B cell (primary cell): ENCODE measurements around the gene MET. TPM values are rescaled to one million over a fixed set of nuclear protein-coding genes. Genes with fewer than 3 reads are reported as not detected.

Source experiments
- ATAC-seq: fragments of 200-7000 bp; cut with Tn5 transposase; one replicate; pipeline ENCODE4 v1.10.0; 2021; ENCODE audit warnings: low read depth, mild to moderate bottlenecking, moderate number of reproducible peaks, moderate library complexity
- CTCF ChIA-PET: fragments of 350-600 bp; sonication (Branson Sonifier 250); formaldehyde crosslinking; loops from one replicate; lab custom pipeline; 2021; ENCODE audit warnings: antibody characterized with exemption, inconsistent platforms; lab: Charles Lee
- POLR2A ChIA-PET: fragments of 350-600 bp; sonication (Branson Sonifier 250); formaldehyde crosslinking; loops from one replicate; lab custom pipeline; 2021; ENCODE audit warnings: antibody characterized with exemption; lab: Charles Lee
- DNase-seq: peaks from one replicate; pipeline ENCODE4 v3.0.0; 2013
- H2AFZ ChIP-seq: 2 replicates; pipeline ENCODE4 v1.6.1; 2012; ENCODE audit warnings: mild to moderate bottlenecking, low read depth, low read length; ENCODE audit not compliant: insufficient read depth, poor library complexity, severe bottlenecking
- H3K27ac ChIP-seq, 2 donors: 1 replicate in 1 of 2; 2 replicates in 1 of 2; pipeline ENCODE4 v1.5.1; 2012 to 2013; ENCODE audit warnings: low read length in 2 of 2, mild to moderate bottlenecking in 2 of 2, moderate library complexity in 1 of 2
- H3K27me3 ChIP-seq, 4 experiments: fragments of 200-600 bp in 1 of 4; sonication (generic) in 1 of 4; replicated peaks in 1 of 4; 1 replicate in 2 of 4; 2 replicates in 2 of 4; pipeline versions ENCODE4 v1.6.1 to v1.7.0; 2013 to 2016; ENCODE audit warnings: low read length in 3 of 4, mild to moderate bottlenecking in 2 of 4, mixed read lengths in 1 of 4, moderate library complexity in 1 of 4; ENCODE audit not compliant: insufficient read depth in 4 of 4, control insufficient read depth in 3 of 4; ENCODE audit errors: control extremely low read depth in 1 of 4
- H3K36me3 ChIP-seq, 2 experiments: replicated peaks in 1 of 2; 1 replicate in 1 of 2; 2 replicates in 1 of 2; pipeline versions ENCODE4 v1.6.1 to v1.7.1; 2013; ENCODE audit warnings: low read length in 1 of 2; ENCODE audit not compliant: insufficient read depth in 2 of 2, control insufficient read depth in 1 of 2; ENCODE audit errors: control extremely low read depth in 1 of 2, extremely low read depth in 1 of 2
- H3K4me1 ChIP-seq, 2 donors: fragments of 200-600 bp in 1 of 2; sonication (generic) in 1 of 2; 1 replicate in 1 of 2; 2 replicates in 1 of 2; pipeline versions ENCODE4 v1.5.1 to v1.6.1; 2013 to 2017; ENCODE audit warnings: low read length in 2 of 2; ENCODE audit not compliant: control insufficient read depth in 2 of 2, insufficient read depth in 2 of 2
- H3K4me2 ChIP-seq: replicated peaks from 2 replicates; pipeline ENCODE3; 2012; ENCODE audit warnings: mild to moderate bottlenecking, low read depth, low read length; ENCODE audit not compliant: poor library complexity, severe bottlenecking
- H3K4me3 ChIP-seq, 5 experiments: fragments of 200-600 bp in 1 of 5; sonication (generic) in 1 of 5; 1 replicate in 3 of 5; 2 replicates in 2 of 5; pipeline versions ENCODE4 v1.5.1 to v1.7.0; 2011 to 2016; ENCODE audit warnings: low read length in 4 of 5, mild to moderate bottlenecking in 4 of 5, low read depth in 2 of 5, control low read depth in 1 of 5, moderate library complexity in 1 of 5; ENCODE audit not compliant: insufficient read depth in 1 of 5; ENCODE audit errors: control extremely low read depth in 1 of 5, extremely low read depth in 1 of 5
- H3K79me2 ChIP-seq: fragments of 200-600 bp; sonication (generic); one replicate; pipeline ENCODE4 v1.6.0; 2016; ENCODE audit warnings: low read length; ENCODE audit not compliant: control insufficient read depth, insufficient read depth
- H3K9ac ChIP-seq: fragments of 200-600 bp; sonication (generic); 2 replicates; pipeline ENCODE4 v1.6.1; 2017; ENCODE audit warnings: mild to moderate bottlenecking, low read length, moderate library complexity
- H3K9me3 ChIP-seq, 3 donors: one replicate each; pipeline versions ENCODE4 v1.6.1 to v1.7.1; 2013; ENCODE audit warnings: low read length in 2 of 3; ENCODE audit not compliant: control insufficient read depth in 2 of 3, insufficient read depth in 1 of 3; ENCODE audit errors: control extremely low read depth in 1 of 3
- H4K20me1 ChIP-seq: 2 replicates; pipeline ENCODE4 v1.6.0; 2012; ENCODE audit warnings: mild to moderate bottlenecking, low read length; ENCODE audit not compliant: insufficient read depth, control insufficient read depth, poor library complexity, severe bottlenecking
- H3K27ac Mint-ChIP-seq: one replicate; pipeline ENCODE4 v1.8.0; 2021; ENCODE audit warnings: mixed read lengths
- H3K27me3 Mint-ChIP-seq: one replicate; pipeline ENCODE4 v1.8.0; 2021; ENCODE audit warnings: mixed read lengths
- H3K4me1 Mint-ChIP-seq: one replicate; pipeline ENCODE4 v1.8.0; 2021; ENCODE audit warnings: mixed read lengths
- H3K4me3 Mint-ChIP-seq: one replicate; pipeline ENCODE4 v1.8.0; 2021; ENCODE audit warnings: mixed read lengths
- H3K9me3 Mint-ChIP-seq: one replicate; pipeline ENCODE4 v1.8.0; 2022; ENCODE audit warnings: mixed read lengths; ENCODE audit not compliant: insufficient read depth
- EZH2 ChIP-seq: IDR thresholded peaks from 2 replicates; pipeline ENCODE4 v1.6.1; 2012; ENCODE audit warnings: borderline replicate concordance, low read depth, mild to moderate bottlenecking, moderate library complexity, low read length; ENCODE audit not compliant: insufficient read depth, poor library complexity, severe bottlenecking
- WGBS: methylation state at CpG from one replicate; pipeline ENCODE4 v1.1.5; 2013; ENCODE audit warnings: missing lambda C conversion rate; ENCODE audit not compliant: insufficient coverage; 5-methylcytosine and 5-hydroxymethylcytosine counted together
- intact Hi-C: fragments of 100-400 bp; cut with micrococcal nuclease; formaldehyde crosslinking; loops from one replicate; pipeline ENCODE4 v1.10.0; 2022
- polyA plus RNA-seq: library from polyadenylated mRNA; depleted of rRNA; stranded (reverse); fragments of >200 nt; gene quantifications from 2 replicates; pipeline ENCODE4 v1.2.3, GENCODE V29; 2012
- total RNA-seq, 2 donors: library from RNA; stranded (reverse); fragments of 120-200 nt in 1 of 2; gene quantifications; 1 replicate in 1 of 2; 2 replicates in 1 of 2; pipeline versions ENCODE4 v1.2.3 to v1.2.4, GENCODE V29; 2013 to 2022
- TF ChIP-seq, protein P1 (sequence below): fragments of 200-600 bp; IDR thresholded peaks from one replicate; pipeline ENCODE4 v1.8.0; 2022; ENCODE audit warnings: antibody characterized with exemption, mild to moderate bottlenecking

MET gene
- total and polyA plus RNA-seq, 2 donors (not counting 1 experiment from before 2014, with no cell fraction given) = 0.03 to 0.59 TPM

DNA sequence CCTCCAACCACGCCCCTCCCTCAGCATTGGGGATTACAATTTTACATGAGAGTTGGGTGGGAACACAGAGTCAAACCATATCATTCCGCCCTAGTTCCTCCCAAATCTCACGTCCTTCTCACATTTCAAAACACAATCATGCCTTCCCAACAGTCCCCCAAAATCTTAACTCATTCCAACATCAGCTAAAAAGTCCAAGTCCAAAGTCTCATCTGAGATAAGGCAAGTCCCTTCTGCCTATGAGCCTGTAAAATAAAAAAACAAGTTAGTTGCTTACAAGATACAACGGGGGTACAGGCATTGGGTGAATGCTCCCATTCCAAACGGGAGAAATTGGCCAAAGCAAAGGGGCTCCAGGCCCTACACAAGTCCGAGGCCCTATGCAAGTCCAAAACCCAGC is 112.7 kb downstream of the MET start:
- ChIA-PET CTCF (interaction anchor here (1.5 to 3.8 kb wide), 3 partner anchors 190 to 196 kb away, joined by 3 to 71 read pairs (median 17); no protein-coding TSS in a partner anchor), POLR2A (no interaction called here)
- Histone ChIP-seq H3K4me3 (no peak overlapping the region), H3K9me3 (no peaks in the 10 kb centered on the region), H4K20me1 (no peaks in the 10 kb centered on the region), H3K9ac (no peak overlapping the region), H3K79me2 (no peaks in the 10 kb centered on the region), H3K4me2 (no peak overlapping the region), H3K4me1 (peaks cover 4 to 11% of the 10 kb centered on the region in 2 donors), H3K27ac (no peak overlapping the region), H3K36me3 (no peaks in the 10 kb centered on the region), H3K27me3 (no peaks in the 10 kb centered on the region), H2AFZ (no peak overlapping the region)
- Mint-ChIP-seq H3K4me3 (no peak overlapping the region), H3K27ac (no peak overlapping the region), H3K9me3 (no peaks in the 10 kb centered on the region), H3K27me3 (no peaks in the 10 kb centered on the region), H3K4me1 (no peaks in the 10 kb centered on the region)
- TF ChIP-seq, protein P1, sequence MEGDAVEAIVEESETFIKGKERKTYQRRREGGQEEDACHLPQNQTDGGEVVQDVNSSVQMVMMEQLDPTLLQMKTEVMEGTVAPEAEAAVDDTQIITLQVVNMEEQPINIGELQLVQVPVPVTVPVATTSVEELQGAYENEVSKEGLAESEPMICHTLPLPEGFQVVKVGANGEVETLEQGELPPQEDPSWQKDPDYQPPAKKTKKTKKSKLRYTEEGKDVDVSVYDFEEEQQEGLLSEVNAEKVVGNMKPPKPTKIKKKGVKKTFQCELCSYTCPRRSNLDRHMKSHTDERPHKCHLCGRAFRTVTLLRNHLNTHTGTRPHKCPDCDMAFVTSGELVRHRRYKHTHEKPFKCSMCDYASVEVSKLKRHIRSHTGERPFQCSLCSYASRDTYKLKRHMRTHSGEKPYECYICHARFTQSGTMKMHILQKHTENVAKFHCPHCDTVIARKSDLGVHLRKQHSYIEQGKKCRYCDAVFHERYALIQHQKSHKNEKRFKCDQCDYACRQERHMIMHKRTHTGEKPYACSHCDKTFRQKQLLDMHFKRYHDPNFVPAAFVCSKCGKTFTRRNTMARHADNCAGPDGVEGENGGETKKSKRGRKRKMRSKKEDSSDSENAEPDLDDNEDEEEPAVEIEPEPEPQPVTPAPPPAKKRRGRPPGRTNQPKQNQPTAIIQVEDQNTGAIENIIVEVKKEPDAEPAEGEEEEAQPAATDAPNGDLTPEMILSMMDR = no peak
- no peak for TF ChIP-seq EZH2
- DNase-seq (no peak), ATAC-seq (no peak)
- WGBS = 97% methylated on average over 5 of the region's 6 CpGs
- intact Hi-C loops = loop anchor here (5.0 kb wide), 2 partner anchors 92 to 112 kb away; partner anchors contain the start of gene MET

DNA sequence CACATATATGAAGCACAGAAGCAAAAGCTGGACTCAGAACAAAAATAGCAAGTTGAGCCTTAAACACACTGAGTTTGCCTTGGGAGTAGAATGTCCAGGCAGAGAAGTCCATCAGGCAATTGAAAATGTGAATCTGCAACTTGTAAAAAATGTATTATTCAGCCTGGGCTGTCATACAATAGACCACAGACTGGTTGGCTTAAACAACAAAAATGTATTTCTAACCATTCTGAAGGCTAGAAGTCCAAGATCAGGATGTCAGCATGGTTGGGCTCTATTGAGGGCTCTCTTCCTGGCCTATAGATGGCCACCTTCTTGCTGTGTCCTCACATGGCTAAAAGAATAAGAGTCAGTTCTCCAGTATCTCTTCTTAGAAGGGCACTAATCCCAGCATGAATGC is 113.8 kb downstream of the MET start:
- Histone ChIP-seq H3K36me3 (no peaks in the 10 kb centered on the region), H3K9ac (no peak overlapping the region), H2AFZ (no peak overlapping the region), H3K4me1 (peaks cover 4 to 11% of the 10 kb centered on the region in 2 donors), H3K27me3 (no peaks in the 10 kb centered on the region), H3K27ac (no peak overlapping the region), H3K79me2 (no peaks in the 10 kb centered on the region), H4K20me1 (no peaks in the 10 kb centered on the region), H3K9me3 (no peaks in the 10 kb centered on the region), H3K4me2 (no peak overlapping the region), H3K4me3 (no peak overlapping the region)
- ATAC-seq = no peak
- H3K4me1 Mint-ChIP-seq = no peaks in the 10 kb centered on the region
- TF ChIP-seq, protein P1 = no peak
- TF ChIP-seq EZH2 = no peak
- no peak overlapping the region for H3K4me3 Mint-ChIP-seq
- no peak overlapping the region for H3K27ac Mint-ChIP-seq
- ChIA-PET POLR2A (no interaction called here), CTCF (interaction anchor here (1.2 to 3.8 kb wide), 6 partner anchors 8 to 203 kb away, joined by 3 to 71 read pairs (median 8); no protein-coding TSS in a partner anchor)
- no peak for DNase-seq
- H3K9me3 Mint-ChIP-seq = no peaks in the 10 kb centered on the region
- intact Hi-C loops = loop anchor here (1.0 to 5.0 kb wide), 3 partner anchors 94 to 194 kb away; partner anchors contain the start of gene MET
- no peaks in the 10 kb centered on the region for H3K27me3 Mint-ChIP-seq
